Mesothelial cell of epicardium (in vitro differentiated cells): Measurements from ENCODE around the gene ACTR3. TPM values are rescaled to one million over a fixed set of nuclear protein-coding genes. Genes with fewer than 3 reads are reported as not detected.

Source experiments
- DNase-seq, 2 experiments: peaks; one replicate each; pipeline ENCODE4 v3.0.0; 2021; ENCODE audit warnings: low spot score in 2 of 2; ENCODE audit not compliant: unreplicated experiment in 2 of 2
- H3K27ac Mint-ChIP-seq: 2 replicates; pipeline ENCODE4 v1.8.0; 2021; ENCODE audit warnings: mixed read lengths
- H3K27me3 Mint-ChIP-seq: 2 replicates; pipeline ENCODE4 v1.8.0; 2021; ENCODE audit warnings: low read depth, mixed read lengths
- H3K36me3 Mint-ChIP-seq: 2 replicates; pipeline ENCODE4 v1.8.0; 2021; ENCODE audit warnings: mixed read lengths
- H3K4me1 Mint-ChIP-seq: 2 replicates; pipeline ENCODE4 v1.8.0; 2021; ENCODE audit warnings: mixed read lengths
- H3K4me3 Mint-ChIP-seq: 2 replicates; pipeline ENCODE4 v1.8.0; 2021; ENCODE audit warnings: mild to moderate bottlenecking, moderate library complexity, mixed read lengths
- H3K9me3 Mint-ChIP-seq: 2 replicates; pipeline ENCODE4 v1.8.0; 2021; ENCODE audit warnings: mixed read lengths
- CTCF ChIP-seq: fragments of 200-600 bp; sonication (generic); IDR thresholded peaks from one replicate; pipeline ENCODE4 v1.5.0; 2021; ENCODE audit warnings: antibody characterized with exemption; ENCODE audit not compliant: unreplicated experiment
- total RNA-seq: library from RNA; stranded (reverse); gene quantifications from 3 replicates; pipeline ENCODE4 v1.2.1, GENCODE V29; 2021

Gene ACTR3
- total RNA-seq, 1 donor from 2014 or later = 151 TPM

- H3K4me1 Mint-ChIP-seq = peaks cover 9% of the 10 kb centered on the region
- H3K4me3 Mint-ChIP-seq = no peak overlapping the region
- no peaks in the 10 kb centered on the region for H3K9me3 Mint-ChIP-seq
- H3K27me3 Mint-ChIP-seq = no peaks in the 10 kb centered on the region
- TF ChIP-seq CTCF = peak; percentile 22
- H3K27ac Mint-ChIP-seq = no peak overlapping the region
- peaks cover 5% of the 10 kb centered on the region for H3K36me3 Mint-ChIP-seq
- no peak for DNase-seq
Measured at GRCh38 chr2:113977660-113978523, 88.0 kb downstream of the ACTR3 start.

GRCh38 chr2:113978524-113979190, 88.8 kb downstream of the ACTR3 start:
- TF ChIP-seq CTCF = no peak
- Mint-ChIP-seq H3K36me3 (peaks cover 5% of the 10 kb centered on the region), H3K27ac (no peak overlapping the region), H3K4me1 (peaks cover 9% of the 10 kb centered on the region), H3K9me3 (no peaks in the 10 kb centered on the region), H3K4me3 (no peak overlapping the region), H3K27me3 (no peaks in the 10 kb centered on the region)
- DNase-seq = no peak

GRCh38 chr2:113979191-113980128, 89.6 kb downstream of the ACTR3 start:
- Mint-ChIP-seq H3K4me1 (peaks cover 9% of the 10 kb centered on the region), H3K27ac (no peak overlapping the region), H3K27me3 (no peaks in the 10 kb centered on the region), H3K9me3 (no peaks in the 10 kb centered on the region), H3K4me3 (no peak overlapping the region), H3K36me3 (peaks cover 5% of the 10 kb centered on the region)
- no peak for DNase-seq
- TF ChIP-seq CTCF = peak; percentile 88

DNA sequence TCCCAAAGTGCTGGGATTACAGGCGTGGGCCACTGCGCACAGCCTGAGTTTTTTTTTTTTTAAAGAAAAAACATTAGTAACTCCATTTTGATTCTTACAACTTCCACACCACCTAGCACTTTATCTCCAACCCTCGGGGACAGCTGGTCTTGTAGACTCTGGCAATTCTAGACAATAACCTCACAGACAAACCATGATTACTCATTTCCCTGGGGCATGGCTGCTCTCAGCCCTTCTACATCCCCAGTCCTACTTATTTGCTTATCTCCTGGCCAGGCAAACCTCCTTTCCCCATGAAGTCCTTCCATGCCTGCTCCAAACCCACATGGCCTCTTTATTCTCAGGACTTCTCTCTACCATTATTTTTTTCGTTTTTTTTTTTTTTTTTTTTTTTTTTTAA, 91.1 kb downstream of the ACTR3 start:
- no peak for DNase-seq
- Mint-ChIP-seq H3K27ac (no peak overlapping the region), H3K4me1 (peaks cover 5% of the 10 kb centered on the region), H3K4me3 (no peak overlapping the region), H3K9me3 (no peaks in the 10 kb centered on the region), H3K27me3 (no peaks in the 10 kb centered on the region), H3K36me3 (peaks cover 5% of the 10 kb centered on the region)
- TF ChIP-seq CTCF = no peak

DNA sequence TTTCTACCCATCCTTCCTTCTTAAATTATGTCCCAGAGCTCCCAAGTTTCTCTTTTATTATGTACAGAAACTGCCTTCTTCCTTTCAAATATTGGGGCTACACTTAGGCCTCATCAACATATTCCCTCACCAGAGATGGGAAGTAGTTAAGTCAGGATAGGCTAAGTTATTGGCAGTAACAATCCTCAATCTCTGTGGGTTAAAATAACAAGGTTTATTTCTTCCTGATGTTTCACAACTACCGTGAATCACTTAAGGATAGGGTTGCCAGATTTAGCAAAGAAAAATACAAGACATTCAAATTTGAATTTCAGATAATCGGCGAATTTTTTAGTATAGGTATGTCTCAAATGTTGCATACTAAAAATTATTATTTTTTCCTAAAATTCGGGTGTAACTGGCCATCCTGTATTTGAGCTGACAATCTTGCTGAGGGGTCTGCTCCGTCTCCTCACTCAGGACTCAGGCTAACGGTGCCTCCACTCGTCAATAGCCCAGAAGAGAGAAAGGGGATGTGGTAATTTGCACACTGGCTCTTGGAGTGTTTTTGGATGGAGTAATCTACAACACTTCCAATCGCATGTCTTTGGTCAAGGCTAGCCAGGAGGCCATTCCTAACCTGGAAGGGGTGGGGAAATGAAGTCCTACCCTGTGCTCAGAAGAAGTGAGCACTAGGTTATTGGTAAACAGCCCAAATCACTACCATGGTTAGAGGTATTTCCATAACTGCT, 91.7 kb downstream of the ACTR3 start:
- no peak overlapping the region for H3K4me3 Mint-ChIP-seq
- H3K36me3 Mint-ChIP-seq = peaks cover 5% of the 10 kb centered on the region
- H3K27me3 Mint-ChIP-seq = no peaks in the 10 kb centered on the region
- peaks cover 5% of the 10 kb centered on the region for H3K4me1 Mint-ChIP-seq
- no peak for TF ChIP-seq CTCF
- no peak overlapping the region for H3K27ac Mint-ChIP-seq
- H3K9me3 Mint-ChIP-seq = no peaks in the 10 kb centered on the region
- DNase-seq = no peak
